Measurements from ENCODE around the gene TUBA4B.

TUBA4B gene

DNA sequence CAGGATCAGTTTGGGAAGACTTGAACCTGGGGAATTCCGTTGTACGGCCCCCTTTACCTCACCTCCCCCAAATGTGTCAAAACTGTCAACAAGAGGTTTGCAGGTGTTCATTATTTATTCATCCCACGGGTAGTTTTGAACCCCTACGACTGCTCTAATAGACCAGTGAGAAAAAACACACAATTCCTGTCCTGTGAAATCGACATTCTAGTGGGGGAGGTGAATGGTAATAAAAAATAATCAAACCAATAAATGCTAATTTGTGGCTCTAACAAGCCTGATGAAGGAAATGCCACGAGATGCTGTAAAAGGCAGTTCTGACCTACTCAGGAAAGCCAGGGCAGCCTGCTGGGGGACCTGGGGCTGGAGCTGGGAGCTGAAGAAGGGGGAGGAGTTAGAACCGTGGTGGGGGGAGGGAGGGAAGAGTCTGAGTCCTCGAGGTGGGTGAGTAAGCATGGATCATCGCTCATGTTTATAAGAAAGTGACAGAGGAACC lies 25.7 kb downstream of the TUBA4B start:
- ChIA-PET POLR2A (interaction anchor here (0.5 to 1.9 kb wide), 10 partner anchors 8 to 693 kb away, joined by 3 to 19 read pairs (median 6); partner anchors contain the start of genes DNPEP and TUBA4A), CTCF (interaction anchor here (0.9 to 16.0 kb wide), 26 partner anchors 9 to 217 kb away, joined by 3 to 336 read pairs (median 6); partner anchors contain the start of genes ANKZF1, ATG9A, CNPPD1 and GLB1L)
- no peak for DNase-seq (ENCODE audit: extremely low spot score)
- TF ChIP-seq, protein P1, sequence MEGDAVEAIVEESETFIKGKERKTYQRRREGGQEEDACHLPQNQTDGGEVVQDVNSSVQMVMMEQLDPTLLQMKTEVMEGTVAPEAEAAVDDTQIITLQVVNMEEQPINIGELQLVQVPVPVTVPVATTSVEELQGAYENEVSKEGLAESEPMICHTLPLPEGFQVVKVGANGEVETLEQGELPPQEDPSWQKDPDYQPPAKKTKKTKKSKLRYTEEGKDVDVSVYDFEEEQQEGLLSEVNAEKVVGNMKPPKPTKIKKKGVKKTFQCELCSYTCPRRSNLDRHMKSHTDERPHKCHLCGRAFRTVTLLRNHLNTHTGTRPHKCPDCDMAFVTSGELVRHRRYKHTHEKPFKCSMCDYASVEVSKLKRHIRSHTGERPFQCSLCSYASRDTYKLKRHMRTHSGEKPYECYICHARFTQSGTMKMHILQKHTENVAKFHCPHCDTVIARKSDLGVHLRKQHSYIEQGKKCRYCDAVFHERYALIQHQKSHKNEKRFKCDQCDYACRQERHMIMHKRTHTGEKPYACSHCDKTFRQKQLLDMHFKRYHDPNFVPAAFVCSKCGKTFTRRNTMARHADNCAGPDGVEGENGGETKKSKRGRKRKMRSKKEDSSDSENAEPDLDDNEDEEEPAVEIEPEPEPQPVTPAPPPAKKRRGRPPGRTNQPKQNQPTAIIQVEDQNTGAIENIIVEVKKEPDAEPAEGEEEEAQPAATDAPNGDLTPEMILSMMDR (IDR thresholded peaks at IDR 0.05; ENCODE audit: control extremely low read depth, extremely low read depth, low read depth, missing control alignments): no peak

DNA sequence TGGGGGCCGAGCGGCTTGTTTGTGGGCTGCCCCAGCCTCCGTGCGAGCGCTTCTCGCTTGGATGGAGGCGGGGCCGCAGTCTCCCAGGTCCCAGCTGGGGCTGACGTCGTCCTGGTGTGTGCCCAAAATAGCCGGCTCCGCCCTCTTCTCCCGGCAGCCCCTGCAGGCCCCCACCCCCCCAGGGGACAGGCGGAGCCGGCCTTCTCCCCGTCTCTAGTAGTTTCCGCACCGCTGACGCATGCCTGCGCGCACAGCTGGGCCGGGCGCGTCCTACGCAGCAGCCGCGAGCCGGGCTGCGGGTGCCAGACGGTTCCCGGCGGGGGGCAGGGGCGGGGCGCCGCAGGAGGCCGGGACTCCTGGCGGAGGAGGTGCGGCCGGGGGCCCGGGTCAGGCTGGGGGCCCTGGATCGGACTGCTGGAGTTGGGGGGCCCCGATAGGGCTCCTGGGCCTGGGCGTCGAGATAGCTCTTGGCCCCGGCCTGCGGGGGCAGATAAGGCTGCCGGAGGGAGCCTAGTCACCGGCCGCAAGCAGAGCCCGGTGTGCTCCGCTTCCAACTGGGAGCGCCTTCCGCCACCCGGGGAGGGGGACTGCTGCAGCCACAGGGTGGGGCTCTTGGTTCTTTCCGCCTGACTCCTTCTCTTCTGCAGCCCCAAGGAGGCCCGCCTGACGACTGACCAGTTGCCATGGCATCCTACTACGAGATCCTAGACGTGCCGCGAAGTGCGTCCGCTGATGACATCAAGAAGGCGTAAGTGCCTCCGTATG lies 26.3 kb downstream of the TUBA4B start, which contains the start of gene DNAJB2:
Gene DNAJB2 (plus strand): TSS at position 216 of the 765 bp plus-strand sequence. CDS start 468 bp downstream, at position 684.
- TF ChIP-seq, protein P1 (IDR thresholded peaks at IDR 0.05; ENCODE audit: control extremely low read depth, extremely low read depth, low read depth, missing control alignments): peak; percentile 14
- ChIA-PET POLR2A (interaction anchor here (0.6 to 1.9 kb wide), 10 partner anchors 10 to 694 kb away, joined by 3 to 19 read pairs (median 6); partner anchors contain the start of genes CNPPD1, DNPEP and TUBA4A), CTCF (interaction anchor here (0.9 to 16.0 kb wide), 17 partner anchors 10 to 216 kb away, joined by 3 to 336 read pairs (median 8); partner anchors contain the start of genes CNPPD1, NHEJ1, SLC23A3 and TUBA4B)
- DNase-seq (ENCODE audit: extremely low spot score): peak; percentile 100

DNA sequence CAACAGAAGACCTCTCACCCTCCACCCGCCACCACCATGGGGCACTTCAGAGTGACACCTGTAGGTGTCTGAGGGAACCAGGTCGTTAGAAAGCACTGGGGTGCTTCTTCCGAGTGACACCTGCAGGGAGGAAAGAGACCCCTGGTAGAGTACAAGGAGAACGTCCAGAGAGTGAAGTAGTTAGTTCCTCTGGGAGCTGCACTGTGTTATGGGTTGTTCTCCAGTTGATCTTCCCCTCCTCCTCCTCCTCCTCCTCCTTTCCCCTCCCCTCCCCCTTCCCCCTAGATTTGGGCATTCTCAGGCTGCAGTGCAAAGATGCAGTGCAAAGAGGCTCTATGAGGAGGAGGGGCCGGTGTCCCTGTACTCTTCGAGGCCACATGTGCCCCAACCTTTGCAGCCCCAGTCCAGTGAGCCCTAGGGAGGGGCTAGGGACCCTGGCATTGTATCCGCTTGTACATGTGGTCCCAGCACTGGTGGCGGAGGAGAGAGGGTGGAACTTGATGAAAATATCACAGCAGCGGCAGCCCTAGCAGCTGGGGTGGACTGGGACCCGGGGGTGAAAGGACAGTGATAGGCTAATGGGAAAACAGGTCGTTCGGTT lies 27.0 kb downstream of the TUBA4B start:
- TF ChIP-seq, protein P1 (IDR thresholded peaks at IDR 0.05; ENCODE audit: control extremely low read depth, extremely low read depth, low read depth, missing control alignments): peak; percentile 2
- DNase-seq (ENCODE audit: extremely low spot score): no peak
- POLR2A ChIA-PET: interaction anchor here (0.6 to 2.2 kb wide), 4 partner anchors 12 to 103 kb away, joined by 4 to 19 read pairs (median 4); partner anchors contain the start of genes CNPPD1 and TUBA4A
- CTCF ChIA-PET: interaction anchor here (0.8 to 16.0 kb wide), 11 partner anchors 11 to 300 kb away, joined by 3 to 336 read pairs (median 3); partner anchors contain the start of genes CNPPD1, DNPEP, SLC23A3 and TUBA4B

DNA sequence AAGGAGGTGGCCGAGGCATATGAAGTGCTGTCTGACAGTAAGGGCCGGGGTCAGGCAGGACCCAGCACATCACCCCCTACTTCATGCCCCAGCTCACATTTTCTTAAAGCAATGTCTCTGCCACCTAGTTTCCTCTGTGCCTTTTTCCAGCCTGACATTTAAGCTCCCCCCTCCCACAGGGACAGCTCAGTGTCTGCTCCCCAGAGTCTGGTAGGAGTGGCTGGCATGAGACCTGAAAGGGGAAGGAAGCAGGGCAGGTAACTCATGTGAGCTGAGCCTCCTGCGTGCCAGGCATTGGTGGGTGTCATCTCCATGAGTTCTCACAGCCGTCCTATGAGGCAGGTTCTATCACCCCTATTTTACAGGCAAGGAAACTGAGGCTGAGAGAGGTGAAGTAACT lies 27.6 kb downstream of the TUBA4B start:
- POLR2A ChIA-PET: interaction anchor here (0.6 to 2.2 kb wide), 4 partner anchors 11 to 81 kb away, joined by 3 to 5 read pairs (median 4); no protein-coding TSS in a partner anchor
- no peak for DNase-seq (ENCODE audit: extremely low spot score)
- CTCF ChIA-PET: interaction anchor here (0.8 to 16.0 kb wide), 10 partner anchors 10 to 300 kb away, joined by 3 to 336 read pairs (median 3); partner anchors contain the start of genes CNPPD1, DNPEP and SLC23A3
- TF ChIP-seq, protein P1 (IDR thresholded peaks at IDR 0.05; ENCODE audit: control extremely low read depth, extremely low read depth, low read depth, missing control alignments): no peak

DNA sequence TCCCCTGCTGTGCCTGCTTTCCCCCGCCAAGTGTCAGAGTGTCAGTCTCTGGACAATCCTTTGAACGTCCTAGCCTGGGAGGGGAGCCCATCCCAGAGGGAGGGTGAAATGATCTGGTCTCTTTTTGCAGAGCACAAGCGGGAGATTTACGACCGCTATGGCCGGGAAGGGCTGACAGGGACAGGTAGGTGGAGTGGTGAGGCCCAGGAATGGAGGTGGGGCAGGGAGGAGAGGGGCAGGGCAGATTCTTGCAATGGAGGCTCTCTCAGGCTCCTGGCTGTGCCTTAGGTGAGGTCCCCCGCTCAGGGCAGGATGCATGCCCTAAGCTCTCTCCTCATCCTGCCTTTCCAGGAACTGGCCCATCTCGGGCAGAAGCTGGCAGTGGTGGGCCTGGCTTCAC lies 28.5 kb downstream of the TUBA4B start:
- ChIA-PET CTCF (interaction anchor here (1.2 to 16.0 kb wide), 7 partner anchors 9 to 122 kb away, joined by 3 to 336 read pairs (median 4); partner anchors contain the start of genes DNPEP and SLC23A3), POLR2A (interaction anchor here (1.3 to 2.2 kb wide), 3 partner anchors 10 to 27 kb away, joined by 3 to 8 read pairs (median 5); partner anchors contain the start of gene TUBA4A)
- TF ChIP-seq, protein P1 (IDR thresholded peaks at IDR 0.05; ENCODE audit: control extremely low read depth, extremely low read depth, low read depth, missing control alignments): no peak
- DNase-seq (ENCODE audit: extremely low spot score): no peak
